PFSK-1 (cell line): ENCODE measurements around the gene GNAS.

Experiments used
- POLR2AphosphoS5 ChIP-seq: IDR thresholded peaks from 2 replicates; pipeline ENCODE4 v1.6.1; 2012; ENCODE audit warnings: low read depth, mild to moderate bottlenecking, control low read depth, low read length, moderate library complexity
- REST ChIP-seq, 2 experiments: IDR thresholded peaks; 2 replicates each; pipeline versions ENCODE4 v1.6.1 to v1.8.0; 2011 to 2012; ENCODE audit warnings: low read depth in 2 of 2, low read length in 2 of 2, control low read depth in 1 of 2, inconsistent platforms in 1 of 2, mild to moderate bottlenecking in 1 of 2, moderate library complexity in 1 of 2; ENCODE audit not compliant: insufficient read depth in 1 of 2
- TAF1 ChIP-seq: IDR thresholded peaks from 2 replicates; pipeline ENCODE4 v1.6.1; 2012; ENCODE audit warnings: low read length, control low read depth, borderline replicate concordance; ENCODE audit not compliant: insufficient read depth

- TF ChIP-seq REST (IDR thresholded peaks at IDR 0.05; ENCODE audit: insufficient read depth in 1 of 2, low read depth in 2 of 2, low read length in 2 of 2) (no peak), POLR2AphosphoS5 (no peak), TAF1 (no peak)
Observed at GRCh38 chr20:58843128-58843556, 9.4 kb upstream of the GNAS start.
